ENCODE measurements around the gene S100A10.

GRCh38 chr1:152000964-152001630, 7.4 kb upstream of the S100A10 start:
- TF ChIP-seq CTCF (IDR thresholded peaks at IDR 0.05; ENCODE audit: insufficient read depth, low read length) (no peak), POLR2AphosphoS5 (IDR thresholded peaks at IDR 0.05; ENCODE audit: low read depth) (no peak)
